Epidermal melanocyte (primary cell): Measurements from ENCODE around the gene NUDT17.
A peak's percentile ranks its signal among the peaks of the same experiment; 100 is the strongest.

Experiments
- DNase-seq: peaks from one replicate; pipeline ENCODE4 v3.0.0; 2011; ENCODE audit warnings: low spot score; ENCODE audit not compliant: insufficient read length

NUDT17 gene

GRCh38 chr1:145847827-145848226 is 2.4 kb downstream of the NUDT17 start:
- DNase-seq: no peak

GRCh38 chr1:145849356-145850160 is 4.1 kb downstream of the NUDT17 start:
- DNase-seq: no peak

- no peak for DNase-seq
Observed at GRCh38 chr1:145855426-145855948, 10.1 kb downstream of the NUDT17 start.

GRCh38 chr1:145857170-145857569 is 11.7 kb downstream of the NUDT17 start:
- no peak for DNase-seq

- no peak for DNase-seq
Observed at GRCh38 chr1:145858238-145858900, 12.9 kb downstream of the NUDT17 start.

GRCh38 chr1:145858901-145859490 is 13.6 kb downstream of the NUDT17 start, which contains the start of gene PIAS3:
Gene PIAS3, minus strand, starts transcription at chr1:145859081. Its CDS starts 91 bp downstream, at chr1:145858990.
- peak; percentile 95 for DNase-seq

- peak; percentile 93 for DNase-seq
Observed at GRCh38 chr1:145859491-145860023, 14.1 kb downstream of the NUDT17 start.

GRCh38 chr1:145863282-145864018 is 18.0 kb downstream of the NUDT17 start:
- no peak for DNase-seq

GRCh38 chr1:145868232-145868631 is 22.8 kb downstream of the NUDT17 start:
- DNase-seq: no peak

- no peak for DNase-seq
Observed at GRCh38 chr1:145871994-145872924, 26.8 kb downstream of the NUDT17 start.

GRCh38 chr1:145874646-145875045 is 29.2 kb downstream of the NUDT17 start:
- no peak for DNase-seq

- DNase-seq: no peak
Observed at GRCh38 chr1:145877923-145878486, 32.6 kb downstream of the NUDT17 start.

- DNase-seq: no peak
Observed at GRCh38 chr1:145878724-145879123, 33.3 kb downstream of the NUDT17 start.

- no peak for DNase-seq
Observed at GRCh38 chr1:145879775-145880174, 34.3 kb downstream of the NUDT17 start.

GRCh38 chr1:145884675-145885074 is 39.2 kb downstream of the NUDT17 start:
- no peak for DNase-seq

- DNase-seq: peak; percentile 92
Observed at GRCh38 chr1:145885738-145886287, 40.4 kb downstream of the NUDT17 start, which contains the start of gene ANKRD35. Gene ANKRD35, minus strand, starts transcription at chr1:145885866. Its CDS starts 108 bp downstream, at chr1:145885758.

GRCh38 chr1:145886390-145886789 is 41.0 kb downstream of the NUDT17 start:
- no peak for DNase-seq

- no peak for DNase-seq
Observed at GRCh38 chr1:145886816-145887215, 41.4 kb downstream of the NUDT17 start.

- DNase-seq: no peak
Observed at GRCh38 chr1:145887631-145888030, 42.2 kb downstream of the NUDT17 start.
